GM13976 (cell line): ENCODE data around the gene AIFM2.
"Not testable (repeated sequence)": the region's sequence is repeated elsewhere in the genome, so short reads cannot be mapped to it uniquely, and the experiment has no call there.

Source experiments
- DNase-seq: peaks from one replicate; pipeline ENCODE4 v3.0.0; 2012; ENCODE audit warnings: low spot score
- CTCF ChIP-seq: IDR thresholded peaks from 2 replicates; pipeline ENCODE4 v1.5.1; 2012; ENCODE audit warnings: borderline replicate concordance, mild to moderate bottlenecking; ENCODE audit not compliant: insufficient read depth; ENCODE audit errors: extremely low read depth, missing control alignments, control extremely low read depth
- in situ Hi-C: fragments of 300-500 bp; cut with MboI; formaldehyde crosslinking; loops from one replicate; pipeline ENCODE4 v1.12.0; 2022; ENCODE audit warnings: low sequenced_read_pairs, mixed read lengths, inconsistent platforms; ENCODE audit not compliant: unreplicated experiment

AIFM2 gene

GRCh38 chr10:70162151-70162891 is 29.7 kb upstream of the AIFM2 start:
- in situ Hi-C loops: no loop called here
- no peak for TF ChIP-seq CTCF
- no peak for DNase-seq

- no peak for TF ChIP-seq CTCF
- no peak for DNase-seq
- in situ Hi-C loops: no loop called here
These were observed 28.2 kb upstream of the AIFM2 start for GRCh38 chr10:70160798-70161197.

GRCh38 chr10:70159366-70159765 is 26.7 kb upstream of the AIFM2 start:
- DNase-seq, in situ Hi-C loops: not testable (repeated sequence)

GRCh38 chr10:70158113-70158512 is 25.5 kb upstream of the AIFM2 start:
- in situ Hi-C loops: no loop called here
- DNase-seq: no peak
- TF ChIP-seq CTCF: no peak

GRCh38 chr10:70155255-70155838 is 22.7 kb upstream of the AIFM2 start:
- no peak for TF ChIP-seq CTCF
- in situ Hi-C loops: no loop called here
- no peak for DNase-seq

GRCh38 chr10:70148516-70148915 is 15.9 kb upstream of the AIFM2 start:
- no peak for DNase-seq
- in situ Hi-C loops: no loop called here
- no peak for TF ChIP-seq CTCF

GRCh38 chr10:70147259-70147625 is 14.6 kb upstream of the AIFM2 start:
- in situ Hi-C loops: no loop called here
- DNase-seq: no peak

More at GRCh38 chr10:70147259-70147625, 14.6 kb upstream of the AIFM2 start:
- no peak for TF ChIP-seq CTCF
